Right renal cortex interstitium (tissue), 3 donors: ENCODE measurements around the gene DPF3. TPM values are rescaled to one million over a fixed set of nuclear protein-coding genes. Genes with fewer than 3 reads are reported as not detected.

Source experiments
- DNase-seq, 3 donors: peaks; one replicate each; pipeline ENCODE4 v3.0.0-alpha.2; 2013; ENCODE audit warnings: low read depth in 3 of 3, low spot score in 2 of 3
- polyA plus RNA-seq, 3 donors: library from polyadenylated mRNA; unstranded; fragments of 120-200 nt; gene quantifications; one replicate each; pipeline ENCODE4 v1.2.1, GENCODE V29; 2013; ENCODE audit not compliant: insufficient read length in 3 of 3

DPF3 gene
- polyA plus RNA-seq, 3 donors: 4.4 to 5.8 (median 4.7) TPM

DNA sequence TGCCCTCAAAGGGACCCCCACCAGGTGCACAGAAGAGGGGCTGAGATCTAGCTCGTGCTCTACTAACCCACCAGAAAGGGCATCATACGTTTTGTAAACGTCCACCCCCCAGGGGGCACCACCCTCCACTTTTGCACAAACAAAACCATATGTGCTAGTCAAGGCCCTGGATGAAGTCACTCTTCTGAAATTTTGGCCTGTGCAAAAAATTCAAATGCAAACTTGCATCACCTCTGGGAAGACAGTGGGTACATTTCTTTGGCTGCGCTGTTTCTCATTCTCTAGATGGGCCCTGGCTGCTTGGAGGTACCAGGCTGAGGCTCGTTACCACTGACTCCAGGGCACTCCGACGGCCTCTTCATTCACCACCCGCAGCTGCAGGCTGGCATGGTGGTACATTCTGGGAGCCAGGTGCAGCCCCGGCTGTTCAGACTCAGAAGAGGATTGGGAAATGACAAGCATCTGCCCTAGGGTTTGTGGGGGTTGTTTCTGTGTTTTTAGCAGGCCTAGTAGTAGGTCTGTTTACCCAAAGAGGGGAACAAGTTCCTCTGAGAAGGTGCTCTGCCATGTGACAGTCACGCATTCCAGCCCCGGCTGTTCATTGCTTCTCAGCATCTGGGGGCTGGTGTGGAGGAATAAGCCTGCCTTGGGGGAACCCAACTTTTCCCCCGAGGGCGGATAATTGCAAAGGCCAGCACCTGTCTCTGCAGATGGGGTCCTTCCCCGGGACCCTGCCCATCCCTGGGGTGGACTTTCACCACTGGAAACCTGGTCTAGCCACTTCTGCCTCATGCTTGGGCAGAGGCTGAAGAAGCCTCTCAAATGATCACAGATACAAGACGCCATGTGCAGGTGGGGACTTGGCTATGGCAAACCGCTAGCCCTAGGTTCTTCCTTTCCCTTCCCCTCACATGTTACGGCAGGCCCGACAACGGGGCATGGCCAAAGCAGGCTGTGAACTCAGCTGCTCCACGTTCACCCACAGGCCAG lies 147.6 kb downstream of the DPF3 start:
- DNase-seq: no peak

DNA sequence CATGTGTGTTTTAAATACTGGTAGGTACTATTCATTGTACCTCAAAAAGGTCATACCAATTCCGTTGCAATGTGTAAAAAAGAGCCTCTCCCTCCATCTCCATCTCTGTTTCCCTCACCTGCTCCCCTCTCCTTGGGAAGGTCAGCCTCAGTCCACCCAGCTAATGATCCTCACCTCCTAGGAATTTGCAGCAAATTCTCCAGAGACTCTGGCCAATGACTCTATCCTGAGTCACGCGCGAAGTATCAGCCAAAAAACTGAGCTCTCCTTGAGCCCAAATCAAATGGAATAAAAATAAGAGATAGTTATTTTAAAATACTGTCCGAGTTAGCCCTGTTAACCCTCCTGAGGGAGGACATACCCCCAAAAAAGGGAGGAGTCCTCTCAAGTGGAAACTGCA lies 148.4 kb downstream of the DPF3 start:
- no peak for DNase-seq

DNA sequence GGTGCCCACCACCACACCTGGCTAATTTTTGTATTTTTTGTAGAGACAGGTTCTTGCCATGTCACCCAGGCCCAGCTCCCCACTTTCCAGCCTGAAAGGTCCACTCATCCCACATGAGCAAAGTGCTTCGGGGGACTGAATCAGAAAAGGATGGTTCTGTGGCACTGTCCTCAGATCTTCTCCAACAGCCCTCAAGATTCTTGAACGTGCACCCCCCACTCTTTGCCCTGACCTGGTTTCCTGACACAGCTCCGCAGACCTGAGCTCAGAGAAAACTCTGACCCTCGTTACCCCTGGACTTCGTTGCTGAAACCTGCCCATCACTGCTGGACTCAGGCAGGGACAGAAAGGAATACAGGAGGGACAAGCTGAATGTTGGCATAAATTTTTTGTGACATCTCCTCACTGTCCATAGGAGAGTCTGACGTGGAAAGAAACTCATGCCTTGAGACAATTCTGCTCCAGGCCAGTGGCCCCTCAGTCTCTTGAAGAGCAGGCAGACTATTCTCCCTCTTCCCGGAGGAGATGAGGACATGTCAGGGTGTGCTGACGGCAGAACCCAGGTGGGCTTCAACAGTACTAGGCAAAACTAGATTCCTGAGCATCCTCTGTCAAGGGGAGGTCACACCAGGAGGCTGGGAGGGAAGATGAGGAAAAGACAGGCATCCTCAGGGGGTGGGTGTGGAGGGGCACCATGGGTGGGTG lies 149.3 kb downstream of the DPF3 start:
- no peak for DNase-seq

DNA sequence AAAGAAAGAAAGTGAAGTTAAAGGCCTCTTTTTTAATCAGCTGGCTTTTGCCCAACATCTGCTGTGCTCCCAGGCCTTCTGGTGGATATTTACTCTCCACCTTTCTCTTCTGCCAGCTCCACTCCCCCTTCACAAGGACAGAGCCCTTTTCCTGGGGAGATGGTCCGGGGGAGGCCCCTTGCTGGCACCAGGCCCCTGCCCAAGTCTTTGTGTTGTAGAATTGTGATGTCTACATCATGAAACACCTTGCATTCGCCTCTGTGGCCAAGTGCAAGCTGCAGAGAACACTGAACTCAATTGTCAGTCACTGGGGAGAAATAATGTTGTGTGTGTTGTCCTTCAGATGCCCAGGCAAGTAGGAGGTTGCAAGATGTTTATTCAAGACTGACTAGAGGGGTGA lies 150.3 kb downstream of the DPF3 start:
- DNase-seq: no peak

DNA sequence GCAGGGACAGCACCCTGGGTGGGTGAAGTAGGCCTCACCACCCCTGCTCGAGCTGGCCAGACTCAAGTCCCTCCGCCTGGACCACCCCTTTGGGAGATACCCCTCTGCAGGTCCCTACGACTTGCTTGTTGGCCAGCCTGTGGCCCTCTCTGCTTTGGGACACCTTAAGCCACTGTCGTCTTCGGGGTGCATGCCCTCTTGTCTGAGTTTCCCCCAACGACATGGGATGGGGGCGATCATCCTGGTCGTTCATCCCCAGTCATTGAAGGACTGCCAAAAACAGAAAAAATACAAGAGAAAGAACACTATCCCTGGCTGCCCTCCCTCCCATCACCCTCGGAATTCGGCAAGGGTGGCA lies 151.1 kb downstream of the DPF3 start:
- no peak for DNase-seq

DNA sequence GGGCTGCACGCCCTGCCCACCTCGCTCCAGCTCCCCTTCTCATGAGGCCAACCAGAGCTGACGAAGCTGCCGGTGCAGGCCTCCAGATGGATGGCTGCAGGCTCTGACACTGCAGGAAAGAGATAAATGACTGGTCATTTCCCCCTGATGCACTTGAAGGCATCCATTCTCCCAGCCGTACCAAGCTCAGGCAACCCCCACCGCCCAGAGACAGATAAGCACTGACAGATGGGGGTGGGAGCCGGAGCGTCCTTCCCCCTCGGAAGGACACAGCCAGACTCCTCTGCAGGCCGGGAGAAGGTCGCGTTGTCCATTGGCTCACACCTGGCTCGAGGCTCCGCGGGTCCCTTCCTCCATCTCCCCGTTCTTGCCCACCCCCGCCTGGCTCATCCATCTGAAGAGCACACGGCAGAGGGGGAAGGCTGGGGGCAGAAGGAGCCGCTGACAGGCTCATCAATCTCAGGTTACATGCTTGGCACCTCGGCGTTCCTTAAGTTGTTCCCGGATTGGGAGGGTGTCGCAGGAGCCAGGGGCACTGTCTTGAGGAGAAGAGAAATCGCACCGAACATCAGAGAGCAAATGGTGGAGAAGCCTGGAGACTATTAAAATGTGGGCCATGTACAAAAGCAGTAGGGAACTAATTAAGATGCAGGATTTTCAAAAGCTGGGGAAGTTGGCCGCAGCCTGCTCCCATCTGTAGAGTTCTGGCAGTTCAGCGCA lies 151.6 kb downstream of the DPF3 start:
- DNase-seq: no peak

DNA sequence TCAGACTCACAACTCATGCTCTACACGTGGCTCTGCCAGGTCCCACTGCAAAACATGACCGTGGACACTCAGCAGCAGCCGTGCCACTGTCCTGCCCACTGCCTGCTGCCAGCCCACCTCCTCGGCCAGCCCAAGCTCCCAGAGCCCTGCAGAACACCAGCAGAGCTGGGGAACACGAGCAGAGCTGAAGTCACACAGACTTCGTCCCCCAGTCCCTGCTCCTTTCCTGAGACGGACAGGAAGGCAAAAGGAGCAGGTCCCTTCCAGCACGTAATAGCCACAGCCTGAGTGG lies 152.1 kb downstream of the DPF3 start:
- DNase-seq: no peak

DNA sequence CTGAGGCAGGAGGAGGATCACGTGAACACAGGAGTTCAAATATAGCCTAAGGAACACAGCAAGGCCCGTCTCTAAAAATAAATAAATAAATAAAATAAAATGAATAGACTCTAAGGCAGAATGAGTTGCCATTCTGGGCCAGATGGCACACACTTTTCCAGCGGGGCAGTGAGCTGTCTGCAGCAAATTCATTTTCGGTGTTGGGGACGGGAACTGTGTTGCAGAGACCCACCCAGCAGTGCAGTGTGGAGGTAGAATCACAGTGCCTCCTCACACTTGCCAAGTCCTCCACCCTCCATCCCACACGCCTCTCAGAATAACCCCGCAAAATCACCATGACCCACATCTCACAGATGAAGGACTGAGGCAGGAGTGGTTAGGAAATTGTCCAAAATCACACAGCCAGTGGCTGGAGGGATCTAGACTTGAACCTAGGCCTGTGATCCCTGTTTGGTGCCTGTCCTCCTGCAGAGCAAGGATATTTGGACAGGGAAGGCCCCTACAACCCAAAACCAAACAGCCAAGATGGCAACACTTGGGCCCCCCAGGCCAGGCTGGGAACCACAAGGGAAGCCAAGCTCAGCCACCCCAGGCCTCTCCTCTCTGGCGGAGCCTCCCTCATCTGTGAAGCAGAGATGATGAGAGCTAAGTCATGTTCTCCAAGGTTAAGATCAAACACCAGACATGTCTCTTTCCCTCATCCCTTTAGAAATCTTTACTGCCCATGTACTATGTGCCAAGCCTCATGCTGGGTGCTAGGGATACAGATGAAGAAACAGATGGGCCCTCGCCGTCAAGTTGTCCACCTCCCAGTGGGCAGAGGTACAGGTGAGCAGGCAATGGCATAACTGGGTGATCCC lies 152.7 kb downstream of the DPF3 start:
- DNase-seq: no peak

DNA sequence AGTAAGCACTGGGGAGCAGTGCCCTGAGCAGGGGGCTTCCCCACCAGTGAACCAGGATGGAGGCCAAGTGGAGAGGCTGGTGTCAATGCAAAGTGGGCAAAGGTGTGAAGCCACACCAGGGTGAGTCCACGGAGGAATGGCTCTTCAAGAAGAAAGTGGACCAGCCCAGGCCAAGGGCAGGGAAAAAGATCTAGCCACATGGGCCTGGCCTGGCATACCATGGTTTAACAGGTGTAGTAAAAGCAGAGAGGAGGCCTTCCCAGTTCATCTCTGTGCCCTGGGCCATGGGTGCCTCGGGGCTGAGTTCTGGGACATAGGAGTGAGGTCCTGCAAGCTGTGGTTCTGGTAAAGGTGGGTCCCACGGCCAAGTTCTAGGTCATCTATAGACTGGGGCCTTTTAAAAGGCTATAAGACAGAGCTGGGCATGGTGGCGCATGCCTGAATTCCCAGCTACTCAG lies 153.4 kb downstream of the DPF3 start:
- no peak for DNase-seq

DNA sequence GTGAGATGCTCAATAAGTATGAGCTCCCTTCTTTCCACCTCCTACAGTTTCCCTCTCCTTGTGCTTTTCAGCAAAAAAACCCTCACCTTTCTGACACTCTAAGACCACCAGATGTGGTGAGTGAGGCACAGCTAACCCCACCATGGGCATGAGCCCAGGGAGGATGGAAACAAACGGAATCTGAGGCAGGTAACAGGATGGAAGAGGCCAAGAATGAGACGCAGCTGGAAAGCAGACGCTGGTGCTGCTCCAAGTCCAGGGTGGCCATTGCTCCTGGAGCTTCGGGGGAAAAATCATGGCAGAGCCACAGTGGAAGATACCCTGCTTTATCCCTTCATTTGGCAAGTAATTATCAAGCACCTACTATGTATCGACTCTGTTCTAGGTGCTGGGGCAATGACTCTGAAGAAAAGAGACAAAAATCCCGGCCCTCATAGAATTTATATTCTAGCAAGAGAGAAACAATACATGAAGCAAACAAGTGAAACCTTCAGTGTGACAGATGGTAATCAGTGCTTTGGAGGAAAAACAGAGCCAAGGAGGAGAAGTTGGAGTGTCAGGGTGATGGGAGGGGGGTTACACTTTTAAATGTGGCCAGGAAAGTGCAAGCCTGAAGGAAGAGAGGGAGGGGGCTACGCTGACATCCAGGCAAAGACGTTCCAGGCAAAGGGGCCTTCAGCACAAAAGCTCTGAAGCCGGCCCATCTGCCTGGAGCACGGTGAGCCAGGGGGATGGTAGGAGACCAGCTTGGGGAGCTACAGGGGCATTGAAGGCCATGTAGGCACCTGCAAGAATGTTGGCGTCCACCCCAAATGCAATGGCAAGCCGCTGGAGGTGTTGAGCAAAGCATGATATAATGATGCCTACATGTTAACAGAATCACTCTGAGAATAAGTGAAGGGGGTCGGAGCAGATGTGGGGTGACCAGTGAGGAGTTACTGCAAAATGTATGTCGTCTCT lies 154.2 kb downstream of the DPF3 start:
- DNase-seq: no peak

DNA sequence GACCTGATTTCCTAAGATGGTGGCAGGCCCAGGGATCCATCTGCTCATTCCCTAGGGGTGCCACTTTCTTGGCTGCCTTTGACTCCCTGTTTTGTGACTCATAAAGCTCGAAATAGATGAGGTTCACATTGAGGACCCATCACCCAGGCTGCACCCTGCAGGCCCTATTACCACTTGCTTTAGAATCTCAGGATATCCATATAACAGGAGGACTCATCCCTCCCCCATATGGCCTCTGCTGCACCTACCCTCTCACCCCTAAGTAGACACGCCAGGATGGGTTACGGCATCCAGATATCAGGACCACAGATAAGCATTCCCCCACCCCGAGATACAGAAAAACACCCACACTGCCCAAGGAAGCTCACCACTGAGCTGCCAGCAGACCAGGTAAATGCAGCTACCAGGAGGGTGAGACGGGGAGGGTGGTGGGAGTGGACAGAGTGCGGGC lies 155.7 kb downstream of the DPF3 start:
- DNase-seq: no peak

DNA sequence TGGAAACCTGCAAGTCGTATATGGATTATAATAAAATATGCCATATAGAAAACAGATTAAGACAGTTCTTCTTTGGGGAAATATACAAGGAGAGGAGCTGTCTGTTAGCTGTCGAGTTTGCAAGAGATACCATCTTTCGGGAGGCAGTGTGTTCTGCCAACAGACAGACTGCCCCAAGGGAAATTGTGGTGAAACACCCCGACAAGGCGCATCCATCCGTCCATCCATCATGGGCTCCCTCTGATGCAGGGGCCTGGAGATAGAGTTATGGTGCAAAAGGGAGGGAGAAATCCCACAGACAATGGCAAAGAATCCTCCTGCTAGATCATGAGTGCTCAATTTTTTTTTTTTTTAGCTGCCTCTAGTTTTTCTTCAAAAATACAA lies 156.3 kb downstream of the DPF3 start:
- DNase-seq: no peak

DNA sequence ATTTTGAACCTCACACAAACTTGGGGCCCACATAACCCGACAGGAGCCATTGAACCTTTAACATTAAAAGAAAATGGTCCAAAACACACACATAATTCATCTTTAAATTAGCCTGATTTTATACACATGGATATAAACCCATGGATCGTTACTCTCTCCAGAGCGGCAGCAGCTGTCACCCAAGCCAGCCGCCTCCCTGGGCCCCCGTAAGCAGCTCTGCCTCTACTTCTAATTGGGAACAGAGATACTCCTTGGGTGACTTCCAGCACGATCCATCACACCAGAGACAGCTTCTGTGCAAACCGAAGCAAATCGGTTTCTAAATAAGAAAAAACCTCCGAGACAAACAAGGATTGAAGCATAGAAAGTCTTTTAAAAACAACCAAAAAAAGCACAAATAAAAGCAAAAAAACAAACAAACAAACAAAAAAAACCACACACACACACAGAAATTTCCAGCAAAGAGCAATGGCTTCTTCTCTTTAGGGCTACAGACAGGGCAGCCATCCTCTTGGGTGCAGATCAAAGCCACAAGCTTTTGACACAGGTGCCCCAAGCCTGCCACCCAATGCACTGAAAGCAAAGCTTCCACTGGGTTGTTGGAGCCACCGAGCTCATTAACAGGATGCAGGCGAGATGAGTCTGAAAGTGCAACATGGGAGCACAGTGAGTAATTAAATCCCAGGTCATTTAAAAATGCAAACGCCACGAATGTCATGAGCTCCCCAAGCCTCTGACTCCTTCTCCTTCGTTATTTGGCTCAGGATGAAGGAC lies 156.9 kb downstream of the DPF3 start:
- DNase-seq: peak; percentile 39 to 52 (median 50)

DNA sequence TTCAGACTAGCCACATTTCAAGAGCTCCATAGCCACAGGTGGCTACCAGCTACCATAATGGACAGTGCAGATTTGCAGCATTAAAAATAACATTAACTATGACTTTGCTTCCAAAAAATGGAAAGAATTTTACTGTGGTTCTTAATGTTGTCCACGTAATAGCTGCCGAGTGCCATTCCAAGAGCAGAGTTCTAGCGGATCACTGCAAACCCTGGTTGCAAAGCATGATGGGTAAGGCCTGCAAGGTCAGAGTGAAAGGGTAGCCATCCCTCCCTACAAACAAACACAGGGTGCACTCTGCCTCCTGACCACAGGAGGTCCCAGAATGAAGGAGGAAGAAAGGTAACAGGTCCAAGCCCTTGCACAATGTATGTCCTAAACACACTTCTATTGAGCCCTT lies 157.6 kb downstream of the DPF3 start:
- DNase-seq: no peak

DNA sequence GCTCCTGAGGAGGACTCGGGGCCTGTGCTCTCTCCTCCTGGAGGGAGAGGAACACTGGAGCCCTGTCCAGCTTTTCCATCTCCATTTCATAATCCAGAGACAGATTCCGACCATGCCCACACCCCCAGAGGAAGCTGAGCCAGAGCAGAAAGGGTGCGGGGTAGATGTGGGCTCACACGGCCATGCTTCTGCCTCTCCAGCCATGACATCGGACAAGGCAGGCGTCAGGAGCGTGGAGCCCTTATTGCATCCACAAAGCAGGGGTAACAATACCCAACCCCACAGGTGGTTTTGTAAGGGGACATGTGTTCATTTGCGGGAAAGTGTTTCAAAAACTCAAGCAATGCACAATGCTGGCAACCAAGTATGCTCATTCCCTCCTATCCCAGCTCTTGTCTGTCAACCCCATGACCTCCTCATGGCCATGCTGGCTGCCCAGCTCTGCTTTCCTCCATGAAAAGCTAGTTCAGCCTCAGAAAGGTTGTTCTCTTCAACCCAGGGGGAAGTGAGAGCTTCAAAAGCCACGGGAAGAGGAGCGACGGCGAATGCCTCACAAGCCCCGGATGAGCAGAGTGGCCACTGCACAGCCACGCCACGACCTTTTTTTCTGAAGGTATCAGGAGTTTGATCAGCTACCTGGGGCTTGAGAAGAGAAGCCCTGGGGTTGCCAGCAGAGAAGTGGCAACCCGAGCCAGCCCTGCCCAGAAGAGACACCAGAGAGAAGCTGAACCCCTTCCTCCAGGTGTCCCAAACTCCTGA lies 161.7 kb downstream of the DPF3 start:
- DNase-seq: no peak

DNA sequence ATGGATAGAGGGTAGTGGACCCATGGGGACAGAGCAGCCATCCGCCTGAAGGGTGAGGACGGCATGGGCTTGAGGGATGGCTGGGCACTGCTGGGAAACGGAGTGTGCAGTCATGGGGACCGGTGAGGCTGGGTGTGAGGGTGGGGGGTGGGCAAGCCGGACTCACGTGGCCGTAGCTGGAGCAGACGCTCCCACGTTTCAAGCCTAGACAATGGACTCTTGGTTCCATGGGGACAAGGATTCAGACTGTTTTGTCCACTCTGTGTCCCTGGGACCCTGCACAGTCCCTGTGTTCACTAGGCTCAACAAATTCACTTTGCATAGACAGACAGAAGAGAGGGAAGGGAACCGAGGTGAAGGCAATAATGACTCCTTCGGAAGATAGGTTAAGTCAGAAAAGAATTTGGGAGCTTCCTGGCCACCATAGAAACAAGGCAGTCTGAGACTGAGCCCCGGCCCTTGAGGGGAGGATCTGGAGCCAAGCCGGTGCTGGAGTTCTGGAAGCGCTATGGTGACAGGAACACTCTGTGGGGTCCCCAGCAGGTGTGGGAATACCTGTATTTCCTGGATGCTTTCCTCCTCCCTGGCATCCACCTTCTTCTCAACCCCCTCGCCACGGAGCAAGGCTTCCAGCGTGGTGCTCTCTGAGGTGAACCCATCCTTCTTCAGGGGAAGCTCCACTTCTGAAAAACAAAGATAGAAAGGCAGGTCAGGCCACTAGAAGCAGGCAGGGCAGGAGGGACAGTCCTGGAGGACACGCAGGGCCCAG lies 162.5 kb downstream of the DPF3 start:
- no peak for DNase-seq

DNA sequence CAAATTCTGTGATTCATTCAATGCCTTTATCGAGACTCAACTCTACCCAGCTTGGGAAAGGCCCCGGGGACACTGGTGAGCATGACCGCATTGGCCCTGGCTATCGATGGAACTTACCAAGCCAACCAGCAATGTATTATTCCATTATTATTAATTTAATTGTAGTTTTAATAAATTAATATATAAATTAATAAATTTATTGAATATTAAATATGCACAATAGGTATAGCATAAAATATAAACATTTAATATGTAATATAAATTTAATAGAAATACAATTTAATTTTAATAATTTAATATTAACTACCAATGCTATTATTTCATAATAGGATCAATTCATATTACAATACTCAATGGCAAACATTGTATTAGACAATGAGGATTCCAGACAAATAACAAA lies 163.4 kb downstream of the DPF3 start:
- no peak for DNase-seq
